CD4-positive, alpha-beta T cell treated with Interleukin-21 for 1 hour (primary cell): ENCODE measurements around the gene PTPRD.

Experiments used
- DNase-seq: peaks from one replicate; pipeline ENCODE4 v3.0.0-alpha.2; 2020

The PTPRD gene

GRCh38 chr9:8390571-8390970 lies 2222.2 kb downstream of the PTPRD start:
- no peak for DNase-seq

GRCh38 chr9:8389531-8389930 lies 2223.3 kb downstream of the PTPRD start:
- DNase-seq: no peak

- no peak for DNase-seq
These were observed 2224.7 kb downstream of the PTPRD start for GRCh38 chr9:8388132-8388531.

- no peak for DNase-seq
These were observed 2228.7 kb downstream of the PTPRD start for GRCh38 chr9:8384091-8384490.

GRCh38 chr9:8382777-8383527 lies 2229.8 kb downstream of the PTPRD start:
- DNase-seq: no peak

- DNase-seq: no peak
These were observed 2230.5 kb downstream of the PTPRD start for GRCh38 chr9:8382266-8382665.

GRCh38 chr9:8381601-8382000 lies 2231.2 kb downstream of the PTPRD start:
- no peak for DNase-seq

- no peak for DNase-seq
These were observed 2238.3 kb downstream of the PTPRD start for GRCh38 chr9:8374471-8374870.

GRCh38 chr9:8371686-8372085 lies 2241.1 kb downstream of the PTPRD start:
- no peak for DNase-seq

GRCh38 chr9:8366161-8366926 lies 2246.5 kb downstream of the PTPRD start:
- no peak for DNase-seq

- no peak for DNase-seq
These were observed 2247.2 kb downstream of the PTPRD start for GRCh38 chr9:8365466-8366160.

- DNase-seq: no peak
These were observed 2247.8 kb downstream of the PTPRD start for GRCh38 chr9:8365029-8365428.

- no peak for DNase-seq
These were observed 2248.6 kb downstream of the PTPRD start for GRCh38 chr9:8364026-8364752.

- DNase-seq: no peak
These were observed 2250.6 kb downstream of the PTPRD start for GRCh38 chr9:8362250-8362649.

- DNase-seq: no peak
These were observed 2251.4 kb downstream of the PTPRD start for GRCh38 chr9:8361364-8361763.

- no peak for DNase-seq
These were observed 2256.4 kb downstream of the PTPRD start for GRCh38 chr9:8356406-8356805.

- no peak for DNase-seq
These were observed 2261.4 kb downstream of the PTPRD start for GRCh38 chr9:8351436-8351835.

GRCh38 chr9:8349901-8350300 lies 2262.9 kb downstream of the PTPRD start:
- DNase-seq: no peak

- no peak for DNase-seq
These were observed 2263.4 kb downstream of the PTPRD start for GRCh38 chr9:8349376-8349775.

GRCh38 chr9:8348756-8349155 lies 2264.0 kb downstream of the PTPRD start:
- no peak for DNase-seq

- no peak for DNase-seq
These were observed 2266.5 kb downstream of the PTPRD start for GRCh38 chr9:8346296-8346695.

- no peak for DNase-seq
These were observed 2273.9 kb downstream of the PTPRD start for GRCh38 chr9:8338767-8339510.
